HG03159 (cell line): ENCODE data around the gene UBAP1L.
"Not testable (repeated sequence)": the region's sequence is repeated elsewhere in the genome, so short reads cannot be mapped to it uniquely, and the experiment has no call there.

ENCODE experiments used
- ATAC-seq: cut with Tn5 transposase; IDR thresholded peaks from one replicate; pipeline ENCODE4 v1.9.1; 2021; ENCODE audit warnings: mild to moderate bottlenecking, moderate library complexity; ENCODE audit not compliant: unreplicated experiment

UBAP1L gene

GRCh38 chr15:65100442-65100841, 14.6 kb downstream of the UBAP1L start:
- no peak for ATAC-seq

DNA sequence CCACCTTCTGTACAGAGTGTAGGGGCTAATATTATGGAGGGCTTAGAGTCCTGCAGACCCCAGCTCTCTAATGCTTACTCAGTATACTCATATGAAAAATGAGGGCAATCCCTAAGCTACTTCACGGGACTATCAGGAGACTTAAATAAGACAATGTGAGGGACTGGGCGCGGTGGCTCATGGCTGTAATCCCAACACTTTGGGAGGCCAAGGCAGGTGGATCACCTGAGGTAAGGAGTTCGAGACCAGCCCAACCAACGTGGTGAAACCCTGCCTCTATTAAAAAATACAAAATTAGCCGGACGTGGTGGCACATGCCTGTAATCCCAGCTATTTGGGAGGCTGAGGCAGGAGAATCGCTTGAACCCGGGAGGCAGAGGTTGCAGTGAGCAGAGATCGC, 15.2 kb downstream of the UBAP1L start:
- not testable (repeated sequence) for ATAC-seq

- ATAC-seq: no peak
These were observed 15.7 kb downstream of the UBAP1L start for GRCh38 chr15:65099336-65099735.

GRCh38 chr15:65097651-65098263, 17.2 kb downstream of the UBAP1L start:
- no peak for ATAC-seq

- no peak for ATAC-seq
These were observed 18.3 kb downstream of the UBAP1L start for GRCh38 chr15:65096481-65097385.

- no peak for ATAC-seq
These were observed 19.3 kb downstream of the UBAP1L start for GRCh38 chr15:65095747-65096104.

GRCh38 chr15:65095011-65095746, 19.8 kb downstream of the UBAP1L start:
- ATAC-seq: no peak

GRCh38 chr15:65094294-65094995, 20.6 kb downstream of the UBAP1L start:
- ATAC-seq: no peak

GRCh38 chr15:65093793-65094170, 21.2 kb downstream of the UBAP1L start:
- ATAC-seq: not testable (repeated sequence)

DNA sequence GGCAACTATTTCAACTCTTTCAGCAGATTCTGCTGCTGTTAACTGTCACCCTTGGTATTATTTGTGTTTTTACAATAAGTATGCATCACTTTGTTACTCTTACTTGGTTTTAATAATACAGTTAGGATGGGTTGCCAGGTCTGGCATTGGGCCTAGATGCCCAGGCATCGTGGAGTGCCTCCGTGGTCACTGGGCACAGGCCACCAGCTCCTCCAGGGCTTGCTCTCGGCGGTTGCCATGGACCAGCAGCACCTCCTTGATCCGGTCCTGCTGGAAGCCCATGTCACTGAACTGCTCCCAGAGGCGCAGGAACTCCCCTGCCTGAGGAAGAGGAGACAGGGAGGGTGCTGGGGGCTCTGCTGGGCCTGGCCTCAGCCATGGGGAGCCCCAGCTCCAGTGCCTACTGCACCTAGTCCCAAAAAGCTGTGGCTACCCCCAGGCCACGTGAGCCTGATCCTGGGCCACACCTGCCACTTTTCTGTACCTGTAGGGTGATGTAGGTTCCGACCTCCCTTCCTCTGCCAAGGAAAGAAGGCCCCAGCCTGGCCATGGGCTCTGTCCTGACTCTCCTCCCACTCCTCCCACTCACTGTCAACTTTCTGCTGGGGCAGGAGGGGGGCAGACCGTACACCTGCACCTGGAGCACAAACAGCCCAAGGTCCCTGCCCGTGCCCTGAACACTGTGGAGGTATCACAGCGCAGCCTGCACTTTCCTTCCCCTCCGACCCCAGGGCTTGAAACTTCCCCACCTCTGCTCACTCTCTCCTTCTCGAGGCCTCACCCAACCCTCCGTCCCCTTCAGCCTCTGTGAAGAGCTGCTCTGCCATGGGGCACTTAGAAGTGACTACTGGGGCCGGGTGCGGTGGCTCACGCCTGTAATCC, 21.8 kb downstream of the UBAP1L start:
- no peak for ATAC-seq

DNA sequence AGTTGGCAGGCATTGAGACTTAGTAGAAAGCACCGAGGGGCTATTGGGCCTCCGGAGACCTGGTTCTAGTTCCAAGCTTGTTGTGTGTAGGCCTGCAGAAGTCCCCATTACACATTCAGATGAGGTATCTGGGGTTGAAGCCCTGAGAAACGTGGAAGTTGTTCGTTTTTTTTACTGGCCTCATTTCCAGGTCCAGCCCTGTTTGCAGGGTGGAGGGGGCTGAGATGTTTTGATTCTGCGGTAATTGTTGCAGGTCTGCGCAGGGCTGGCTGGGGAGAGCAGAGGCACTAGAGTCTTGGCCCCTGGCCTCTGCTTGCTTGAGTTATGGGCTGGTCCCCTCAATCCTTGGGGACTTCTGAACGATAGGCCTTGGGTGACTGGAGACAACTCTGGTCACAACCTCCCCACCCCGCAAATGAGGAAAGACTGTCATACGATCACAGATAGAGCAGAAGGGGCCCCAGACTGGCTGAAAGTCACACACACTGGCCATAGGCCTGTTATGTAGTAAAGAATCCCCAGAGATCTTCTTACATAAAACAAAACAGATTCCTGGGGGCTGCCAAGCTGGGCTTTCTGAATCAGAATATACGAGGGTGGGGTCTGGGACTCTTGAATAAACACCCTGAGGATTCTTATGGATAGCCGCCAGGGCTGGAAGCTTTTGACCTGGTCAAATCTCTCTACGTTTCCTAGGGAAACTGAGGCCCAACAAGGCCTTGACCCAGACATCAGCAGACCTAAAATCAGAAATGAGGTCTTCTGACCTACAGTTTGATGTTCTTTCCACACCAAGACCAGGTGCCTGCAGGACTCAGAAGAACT, 22.8 kb downstream of the UBAP1L start:
- no peak for ATAC-seq

DNA sequence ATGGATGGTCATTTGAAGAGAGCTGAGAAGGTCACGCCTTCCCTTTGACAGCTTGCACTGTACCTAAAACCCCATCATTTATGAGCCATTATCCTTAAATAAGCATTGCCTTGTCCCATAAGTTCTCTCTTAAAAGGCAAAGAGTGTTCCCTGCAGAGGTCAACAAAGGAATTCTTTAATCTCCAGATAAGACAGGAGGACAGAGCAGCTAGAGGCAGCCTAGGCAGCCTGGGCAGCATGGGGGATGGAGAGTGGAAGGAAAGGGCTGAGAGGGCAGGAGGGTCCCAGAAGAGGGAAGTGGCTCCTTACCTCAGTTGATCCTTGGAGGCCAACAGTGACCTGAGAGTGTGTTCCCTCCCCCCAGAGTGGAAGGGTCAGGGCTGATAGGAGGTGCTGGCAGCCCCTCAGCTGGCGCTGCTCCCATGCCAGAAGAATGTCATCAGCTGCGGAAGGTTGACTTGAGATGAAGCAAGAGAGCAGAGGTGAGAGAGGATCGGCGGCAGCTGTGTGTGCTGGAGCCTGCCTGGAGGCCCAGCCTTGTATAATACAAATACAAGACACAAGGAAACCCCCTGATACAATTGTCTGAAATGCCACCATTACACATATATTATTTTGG, 25.7 kb downstream of the UBAP1L start:
- no peak for ATAC-seq

- no peak for ATAC-seq
These were observed 26.4 kb downstream of the UBAP1L start for GRCh38 chr15:65088643-65089021.

GRCh38 chr15:65087873-65088642, 26.9 kb downstream of the UBAP1L start:
- ATAC-seq: no peak

DNA sequence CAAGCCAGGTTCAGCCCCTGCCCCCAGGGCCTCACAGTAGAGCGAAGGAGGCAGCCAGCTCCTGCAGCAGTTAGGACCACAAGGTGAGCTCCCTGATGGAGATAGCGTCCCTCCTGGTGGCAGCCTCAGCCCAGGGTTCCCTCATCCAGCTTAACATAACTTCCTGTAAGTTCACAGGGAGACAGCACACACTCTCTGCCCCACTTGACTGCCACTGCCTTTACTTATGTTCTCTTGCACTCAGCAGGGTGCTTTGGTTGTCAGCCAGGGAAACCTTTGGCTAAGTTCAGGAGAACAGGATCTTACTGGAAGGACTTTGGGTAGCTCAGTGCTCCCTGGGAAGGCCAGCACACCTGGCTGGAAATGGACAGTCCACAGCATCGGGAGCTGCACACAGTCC, 27.6 kb downstream of the UBAP1L start:
- ATAC-seq: no peak

DNA sequence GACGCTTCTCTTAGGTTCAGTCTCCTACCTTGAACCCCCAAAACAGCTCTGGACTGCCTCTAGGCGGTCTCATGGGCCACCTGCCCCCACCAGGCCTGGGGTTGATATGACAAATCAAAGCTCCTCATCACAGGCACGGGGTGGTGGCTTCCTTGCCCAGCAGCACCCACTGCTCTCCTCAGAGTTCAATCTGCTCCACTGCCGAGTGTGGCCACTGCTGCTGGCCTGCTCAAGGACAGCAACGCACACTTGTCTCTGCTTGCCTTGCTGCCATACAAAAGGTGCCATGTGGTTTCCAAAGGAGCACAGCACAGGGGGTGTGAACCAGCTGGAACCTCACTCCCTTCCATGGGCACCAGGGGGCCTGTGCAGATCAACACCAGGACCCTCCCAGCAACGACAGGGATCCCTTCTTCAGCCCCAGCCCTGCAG, 28.3 kb downstream of the UBAP1L start:
- no peak for ATAC-seq

DNA sequence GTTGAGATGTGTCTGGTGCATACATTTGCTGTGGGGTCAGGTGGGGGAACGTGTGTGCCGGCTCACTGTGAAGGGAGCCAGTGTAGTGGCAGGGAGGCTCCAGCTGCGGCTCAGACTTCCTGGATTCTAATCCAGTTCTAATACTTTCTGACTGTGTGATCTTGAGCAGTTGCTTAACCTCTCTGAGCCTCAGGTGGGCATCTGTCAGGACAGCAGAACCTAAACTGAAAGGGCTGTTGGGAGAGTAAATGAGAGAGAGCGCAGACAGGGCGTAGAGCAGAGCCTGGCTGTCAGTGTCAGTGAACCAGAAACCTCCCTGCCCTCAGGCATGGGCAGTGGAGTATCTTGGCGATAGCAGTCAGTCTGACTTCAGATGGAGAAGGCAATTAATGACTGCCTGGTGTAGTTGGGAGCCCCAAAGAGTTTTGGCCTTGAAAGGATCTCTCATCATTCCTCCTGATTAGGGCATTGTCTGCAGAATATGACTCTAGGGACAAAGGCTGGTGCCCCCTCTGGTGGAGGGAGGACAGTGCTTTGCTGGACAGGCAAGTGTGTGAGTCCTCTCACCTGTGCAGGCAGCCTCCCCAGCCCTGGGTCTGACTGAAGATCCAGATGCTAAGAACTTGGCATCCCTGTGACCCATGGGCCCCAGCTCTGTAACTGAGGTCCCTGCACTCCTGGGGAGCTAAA, 28.9 kb downstream of the UBAP1L start:
- ATAC-seq: no peak
